ENCODE measurements around the gene TFEB.

Gene TFEB

GRCh38 chr6:41723530-41724227, 11.7 kb downstream of the TFEB start:
- peaks cover 17% of the 10 kb centered on the region for H3K4me1 Mint-ChIP-seq
- no peak overlapping the region for H3K4me3 Mint-ChIP-seq
- H3K36me3 Mint-ChIP-seq, result no peaks in the 10 kb centered on the region
- no peak overlapping the region for H3K27ac Mint-ChIP-seq
- no peaks in the 10 kb centered on the region for H3K27me3 Mint-ChIP-seq
- no peaks in the 10 kb centered on the region for H3K9me3 Mint-ChIP-seq

GRCh38 chr6:41722969-41723529, 12.4 kb downstream of the TFEB start:
- no peaks in the 10 kb centered on the region for H3K9me3 Mint-ChIP-seq
- H3K36me3 Mint-ChIP-seq, result no peaks in the 10 kb centered on the region
- H3K27me3 Mint-ChIP-seq, result no peaks in the 10 kb centered on the region
- no peak overlapping the region for H3K27ac Mint-ChIP-seq
- H3K4me1 Mint-ChIP-seq, result peaks cover 17% of the 10 kb centered on the region
- no peak overlapping the region for H3K4me3 Mint-ChIP-seq

DNA sequence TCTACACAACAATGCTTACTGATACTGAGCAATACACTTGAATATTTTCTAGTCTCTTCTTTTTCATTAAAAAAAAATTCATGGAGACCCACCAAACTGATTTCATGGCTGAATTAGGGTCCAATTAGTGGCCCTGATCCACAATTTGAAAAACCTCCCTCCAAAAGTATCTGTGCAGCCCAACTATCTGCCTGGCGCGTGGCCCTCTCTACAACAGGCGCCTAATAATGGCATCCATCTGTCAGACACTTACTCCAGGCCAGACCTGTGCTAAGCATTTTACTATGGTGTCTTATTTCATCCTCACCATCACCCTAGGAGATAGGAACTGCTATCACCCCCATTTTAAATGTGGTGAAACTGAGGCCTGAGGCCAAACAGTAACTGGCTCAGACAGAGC, 14.0 kb downstream of the TFEB start:
- H3K36me3 Mint-ChIP-seq, result no peaks in the 10 kb centered on the region
- H3K9me3 Mint-ChIP-seq, result no peaks in the 10 kb centered on the region
- peaks cover 17% of the 10 kb centered on the region for H3K4me1 Mint-ChIP-seq
- no peak overlapping the region for H3K27ac Mint-ChIP-seq
- no peaks in the 10 kb centered on the region for H3K27me3 Mint-ChIP-seq
- H3K4me3 Mint-ChIP-seq, result no peak overlapping the region

- Mint-ChIP-seq H3K27me3 (no peaks in the 10 kb centered on the region), H3K4me3 (no peak overlapping the region), H3K9me3 (no peaks in the 10 kb centered on the region), H3K36me3 (no peaks in the 10 kb centered on the region), H3K4me1 (peaks cover 24% of the 10 kb centered on the region), H3K27ac (no peak overlapping the region)
Measured at GRCh38 chr6:41720783-41721182, 14.6 kb downstream of the TFEB start.

DNA sequence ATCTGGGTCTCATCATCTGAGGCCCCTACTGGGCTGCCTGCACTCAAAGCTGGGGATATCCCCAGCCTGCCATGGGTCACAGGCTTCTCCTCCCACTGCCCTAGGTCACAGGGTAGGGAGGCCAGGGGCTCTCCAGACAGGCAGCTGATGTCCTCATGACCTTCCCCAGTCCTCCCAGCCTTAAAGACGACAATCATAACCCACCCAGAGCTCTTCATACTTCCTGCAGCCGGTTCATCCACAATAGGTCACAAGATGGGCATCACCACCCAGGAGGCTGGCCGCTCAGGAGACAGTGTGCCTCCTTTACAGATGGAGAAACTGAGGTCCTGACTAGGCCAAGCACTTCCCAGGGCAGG, 15.2 kb downstream of the TFEB start:
- H3K36me3 Mint-ChIP-seq, result no peaks in the 10 kb centered on the region
- H3K27me3 Mint-ChIP-seq, result no peaks in the 10 kb centered on the region
- H3K27ac Mint-ChIP-seq, result no peak overlapping the region
- no peak overlapping the region for H3K4me3 Mint-ChIP-seq
- no peaks in the 10 kb centered on the region for H3K9me3 Mint-ChIP-seq
- peaks cover 27% of the 10 kb centered on the region for H3K4me1 Mint-ChIP-seq

DNA sequence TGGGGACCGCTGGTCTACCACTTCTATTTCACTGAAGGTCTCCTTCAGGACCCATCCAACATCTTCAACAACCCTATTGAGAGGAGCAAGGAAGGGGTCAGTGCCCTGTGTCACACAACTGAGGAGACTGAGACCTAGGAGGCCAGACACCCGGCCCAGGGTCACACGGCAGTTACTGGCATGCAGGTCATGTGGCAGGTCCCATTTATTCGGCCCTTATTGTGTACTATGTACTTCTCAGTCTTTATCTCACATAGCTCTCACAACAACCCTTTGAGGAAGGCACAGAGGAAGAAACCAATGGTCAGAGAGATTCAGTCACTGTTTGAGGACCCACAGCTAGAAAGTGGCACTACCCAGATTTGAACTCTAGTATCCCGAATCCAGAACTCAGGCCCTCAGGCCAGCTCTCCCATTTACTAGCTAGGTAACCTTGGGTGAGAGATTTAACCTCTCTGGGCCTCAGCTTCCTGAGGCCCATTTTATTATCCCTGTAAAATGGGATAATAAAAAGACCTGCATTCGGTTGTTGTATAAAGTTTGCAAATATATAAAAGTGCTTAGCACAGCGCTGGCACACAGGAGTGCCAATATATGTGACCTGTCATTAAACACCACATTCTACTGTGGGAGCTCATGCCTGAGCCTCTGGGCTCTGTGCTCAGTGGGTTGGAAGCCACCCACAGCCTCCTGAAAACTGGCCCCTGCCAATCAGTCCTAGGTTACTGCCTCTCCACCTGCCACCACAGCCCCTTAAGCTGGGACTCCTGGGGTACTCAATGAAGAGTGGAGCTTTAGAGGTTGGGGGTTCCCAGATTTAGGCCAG, 15.8 kb downstream of the TFEB start:
- Mint-ChIP-seq H3K4me1 (peaks cover 27% of the 10 kb centered on the region), H3K9me3 (no peaks in the 10 kb centered on the region), H3K27ac (no peak overlapping the region), H3K4me3 (no peak overlapping the region), H3K36me3 (no peaks in the 10 kb centered on the region), H3K27me3 (no peaks in the 10 kb centered on the region)

DNA sequence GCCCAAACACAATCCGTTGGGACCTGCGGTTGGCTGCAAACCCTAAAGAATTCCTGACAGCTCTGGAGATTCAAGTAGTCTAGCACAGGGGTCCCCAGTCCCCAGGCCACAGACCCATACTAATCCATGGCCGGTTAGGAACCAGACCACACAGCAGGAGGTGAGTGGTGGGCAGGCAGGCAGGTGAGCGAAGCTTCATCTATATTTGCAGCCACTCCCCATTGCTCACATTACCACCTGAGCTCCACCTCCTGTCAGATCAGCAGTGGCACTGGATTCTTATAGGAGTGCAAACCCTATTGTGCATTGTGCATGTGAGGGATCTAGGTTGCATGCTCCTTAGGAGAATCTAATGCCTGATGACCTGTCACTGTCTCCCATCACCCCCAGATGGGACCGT, 16.6 kb downstream of the TFEB start:
- no peaks in the 10 kb centered on the region for H3K36me3 Mint-ChIP-seq
- H3K27me3 Mint-ChIP-seq, result no peaks in the 10 kb centered on the region
- H3K4me1 Mint-ChIP-seq, result peaks cover 23% of the 10 kb centered on the region
- no peak overlapping the region for H3K4me3 Mint-ChIP-seq
- H3K9me3 Mint-ChIP-seq, result no peaks in the 10 kb centered on the region
- H3K27ac Mint-ChIP-seq, result no peak overlapping the region

- Mint-ChIP-seq H3K9me3 (no peaks in the 10 kb centered on the region), H3K4me3 (no peak overlapping the region), H3K27ac (peak overlapping the region; percentile 9), H3K4me1 (peaks cover 20% of the 10 kb centered on the region), H3K36me3 (no peaks in the 10 kb centered on the region), H3K27me3 (no peaks in the 10 kb centered on the region)
Measured at GRCh38 chr6:41717392-41717736, 18.0 kb downstream of the TFEB start.

GRCh38 chr6:41716516-41717391, 18.7 kb downstream of the TFEB start:
- Mint-ChIP-seq H3K27ac (no peak overlapping the region), H3K4me1 (peaks cover 20% of the 10 kb centered on the region), H3K36me3 (no peaks in the 10 kb centered on the region)

GRCh38 chr6:41715795-41716515, 19.5 kb downstream of the TFEB start:
- Mint-ChIP-seq H3K36me3 (no peaks in the 10 kb centered on the region), H3K27me3 (no peaks in the 10 kb centered on the region), H3K4me3 (no peak overlapping the region), H3K4me1 (peaks cover 20% of the 10 kb centered on the region), H3K9me3 (no peaks in the 10 kb centered on the region), H3K27ac (peak overlapping the region; percentile 64)

More at GRCh38 chr6:41716516-41717391, 18.7 kb downstream of the TFEB start:
- Mint-ChIP-seq H3K27me3 (no peaks in the 10 kb centered on the region), H3K4me3 (no peak overlapping the region), H3K9me3 (no peaks in the 10 kb centered on the region)

DNA sequence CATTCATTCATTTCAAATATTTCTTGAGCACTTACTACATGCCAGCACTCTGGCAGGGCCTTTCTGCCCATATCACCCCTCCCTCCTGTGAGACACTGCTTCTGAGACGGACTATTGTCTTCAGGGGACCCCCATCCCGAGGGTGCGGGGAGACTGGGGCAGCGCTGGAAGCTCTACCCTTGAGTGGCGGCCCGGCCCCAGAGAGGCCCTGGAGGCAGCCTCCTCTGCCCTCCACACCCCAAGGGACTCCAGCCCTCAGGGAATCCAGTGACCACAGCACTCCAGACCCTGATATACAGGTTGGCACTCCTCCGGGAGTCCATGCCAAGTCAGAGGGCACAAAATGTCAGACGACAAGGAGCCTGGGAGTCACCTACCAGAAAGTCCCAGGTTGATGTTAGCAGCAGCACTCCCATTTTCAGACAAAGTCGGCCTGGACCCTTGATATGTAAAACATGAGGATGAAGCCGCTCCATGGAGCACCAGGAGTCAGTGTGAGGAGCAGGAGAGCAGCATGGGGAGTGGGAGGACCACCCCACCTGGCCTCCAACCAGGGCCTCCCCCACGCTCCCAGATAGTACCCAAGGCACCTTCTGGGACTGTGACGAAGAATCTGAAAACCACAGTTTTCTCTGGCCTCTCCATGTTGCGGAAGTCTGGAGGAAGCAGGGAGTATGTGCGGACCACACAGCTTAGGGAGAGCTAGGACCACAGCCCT, 20.7 kb downstream of the TFEB start:
- H3K27ac Mint-ChIP-seq, result no peak overlapping the region
- H3K4me1 Mint-ChIP-seq, result peaks cover 20% of the 10 kb centered on the region
- H3K36me3 Mint-ChIP-seq, result no peaks in the 10 kb centered on the region
- H3K27me3 Mint-ChIP-seq, result no peaks in the 10 kb centered on the region
- no peaks in the 10 kb centered on the region for H3K9me3 Mint-ChIP-seq
- H3K4me3 Mint-ChIP-seq, result no peak overlapping the region

DNA sequence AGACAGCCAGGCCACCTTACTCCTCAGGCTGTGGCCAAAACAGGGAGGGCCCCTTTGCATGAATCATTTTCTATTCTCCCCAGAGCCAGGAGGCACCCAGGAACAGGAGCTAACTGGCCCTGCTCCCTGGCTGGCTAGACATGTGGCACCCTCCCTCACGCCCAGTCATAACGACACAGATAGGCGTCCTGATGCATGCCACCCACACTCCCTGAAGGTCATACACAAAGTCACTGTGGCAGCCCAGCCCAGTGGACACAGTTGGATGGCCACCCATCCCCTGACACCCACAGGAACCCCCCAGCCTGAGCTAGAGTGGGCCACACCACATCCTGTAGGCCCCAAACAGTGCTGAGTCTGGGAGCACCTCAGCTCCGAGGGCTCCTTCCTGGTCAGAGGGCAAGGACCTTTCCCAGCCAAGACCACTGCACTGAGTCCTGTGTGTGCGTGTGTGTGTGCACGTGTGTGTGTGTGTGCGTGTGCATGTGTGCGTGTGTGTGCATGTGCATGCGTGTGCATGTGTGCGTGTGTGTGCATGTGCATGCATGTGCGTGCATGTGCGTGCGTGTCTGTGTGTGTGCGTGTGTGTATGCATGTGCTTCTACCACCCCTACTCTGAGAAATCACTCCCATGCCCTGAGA, 21.6 kb downstream of the TFEB start:
- no peak overlapping the region for H3K4me3 Mint-ChIP-seq
- H3K27me3 Mint-ChIP-seq, result no peaks in the 10 kb centered on the region
- H3K4me1 Mint-ChIP-seq, result peaks cover 20% of the 10 kb centered on the region
- no peak overlapping the region for H3K27ac Mint-ChIP-seq
- H3K36me3 Mint-ChIP-seq, result no peaks in the 10 kb centered on the region
- no peaks in the 10 kb centered on the region for H3K9me3 Mint-ChIP-seq

- no peaks in the 10 kb centered on the region for H3K27me3 Mint-ChIP-seq
- peaks cover 26% of the 10 kb centered on the region for H3K4me1 Mint-ChIP-seq
- no peak overlapping the region for H3K27ac Mint-ChIP-seq
- no peak overlapping the region for H3K4me3 Mint-ChIP-seq
- no peaks in the 10 kb centered on the region for H3K9me3 Mint-ChIP-seq
- no peaks in the 10 kb centered on the region for H3K36me3 Mint-ChIP-seq
Measured at GRCh38 chr6:41713159-41713649, 22.2 kb downstream of the TFEB start.

GRCh38 chr6:41712651-41713103, 22.7 kb downstream of the TFEB start:
- Mint-ChIP-seq H3K27ac (no peak overlapping the region), H3K4me3 (no peak overlapping the region), H3K27me3 (no peaks in the 10 kb centered on the region), H3K4me1 (peaks cover 30% of the 10 kb centered on the region), H3K36me3 (no peaks in the 10 kb centered on the region), H3K9me3 (no peaks in the 10 kb centered on the region)

Measured in activated naive CD4-positive, alpha-beta T cell treated with anti-CD3 and anti-CD28 coated beads, Interleukin-2, amount 50 U/mL, for 24 hours (primary cell).